Right atrium auricular region (tissue), 2 donors: ENCODE measurements around the gene RHEX. TPM values are rescaled to one million over a fixed set of nuclear protein-coding genes. Genes with fewer than 3 reads are reported as not detected.

Experiments
- DNase-seq: peaks from one replicate; pipeline ENCODE4 v3.0.0-alpha.2; 2019; ENCODE audit warnings: low spot score
- H3K27ac ChIP-seq, 2 donors: fragments of 200-600 bp; sonication (generic); 1 replicate in 1 of 2; 2 replicates in 1 of 2; pipeline ENCODE4 v1.5.1; 2016 to 2019
- H3K27me3 ChIP-seq, 2 donors: fragments of 200-600 bp; sonication (generic); one replicate each; pipeline versions ENCODE4 v1.5.1 to v1.6.0; 2017 to 2019
- H3K36me3 ChIP-seq: fragments of 200-600 bp; sonication (generic); one replicate; pipeline ENCODE4 v1.5.1; 2016
- H3K4me1 ChIP-seq, 2 donors: fragments of 200-600 bp; sonication (generic); one replicate each; pipeline versions ENCODE4 v1.5.1 to v1.6.0; 2017 to 2019
- H3K4me3 ChIP-seq, 2 donors: fragments of 200-600 bp; sonication (generic); 1 replicate in 1 of 2; 2 replicates in 1 of 2; pipeline ENCODE4 v1.5.1; 2017 to 2019; ENCODE audit warnings: mild to moderate bottlenecking in 1 of 2, moderate library complexity in 1 of 2
- H3K9me3 ChIP-seq, 2 donors: fragments of 200-600 bp; sonication (generic); one replicate each; pipeline ENCODE4 v1.5.1; 2019
- total RNA-seq, 2 donors: library from RNA; depleted of rRNA; stranded (reverse); fragments of >200 nt; gene quantifications; one replicate each; pipeline ENCODE4 v1.1.0, GENCODE V29; 2016
- TF ChIP-seq, protein P1 (sequence below), 2 donors: fragments of 200-600 bp; sonication (generic); IDR thresholded peaks; one replicate each; pipeline ENCODE4 v1.5.1; 2019; ENCODE audit warnings: antibody characterized with exemption in 2 of 2

RHEX gene
- total RNA-seq, 2 donors from 2014 or later, result not detected

DNA sequence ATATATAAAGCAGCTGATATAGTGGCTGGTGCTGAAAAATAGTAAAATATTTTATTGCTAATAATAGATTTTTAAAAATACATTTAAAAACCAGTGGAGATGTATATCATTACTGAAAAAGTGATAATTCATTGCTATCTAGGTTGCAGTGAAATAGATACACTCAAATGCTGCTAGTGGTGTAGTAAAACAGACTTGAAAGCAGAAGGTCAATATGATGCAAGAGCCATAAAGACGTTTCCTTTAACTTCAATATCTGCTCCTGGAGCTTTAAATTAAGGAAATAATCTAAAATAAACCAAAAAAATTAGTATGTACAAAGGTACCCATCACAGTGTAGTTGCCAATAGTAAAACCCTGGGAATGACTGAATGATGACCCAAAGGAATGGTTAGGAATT lies 26.2 kb downstream of the RHEX start:
- H3K27ac ChIP-seq, result no peak overlapping the region
- no peaks in the 10 kb centered on the region for H3K4me1 ChIP-seq
- no peak overlapping the region for H3K4me3 ChIP-seq
- DNase-seq, result no peak
- no peaks in the 10 kb centered on the region for H3K36me3 ChIP-seq
- TF ChIP-seq, protein P1, sequence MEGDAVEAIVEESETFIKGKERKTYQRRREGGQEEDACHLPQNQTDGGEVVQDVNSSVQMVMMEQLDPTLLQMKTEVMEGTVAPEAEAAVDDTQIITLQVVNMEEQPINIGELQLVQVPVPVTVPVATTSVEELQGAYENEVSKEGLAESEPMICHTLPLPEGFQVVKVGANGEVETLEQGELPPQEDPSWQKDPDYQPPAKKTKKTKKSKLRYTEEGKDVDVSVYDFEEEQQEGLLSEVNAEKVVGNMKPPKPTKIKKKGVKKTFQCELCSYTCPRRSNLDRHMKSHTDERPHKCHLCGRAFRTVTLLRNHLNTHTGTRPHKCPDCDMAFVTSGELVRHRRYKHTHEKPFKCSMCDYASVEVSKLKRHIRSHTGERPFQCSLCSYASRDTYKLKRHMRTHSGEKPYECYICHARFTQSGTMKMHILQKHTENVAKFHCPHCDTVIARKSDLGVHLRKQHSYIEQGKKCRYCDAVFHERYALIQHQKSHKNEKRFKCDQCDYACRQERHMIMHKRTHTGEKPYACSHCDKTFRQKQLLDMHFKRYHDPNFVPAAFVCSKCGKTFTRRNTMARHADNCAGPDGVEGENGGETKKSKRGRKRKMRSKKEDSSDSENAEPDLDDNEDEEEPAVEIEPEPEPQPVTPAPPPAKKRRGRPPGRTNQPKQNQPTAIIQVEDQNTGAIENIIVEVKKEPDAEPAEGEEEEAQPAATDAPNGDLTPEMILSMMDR (IDR thresholded peaks at IDR 0.05), result no peak
- no peaks in the 10 kb centered on the region for H3K27me3 ChIP-seq
- no peaks in the 10 kb centered on the region for H3K9me3 ChIP-seq

DNA sequence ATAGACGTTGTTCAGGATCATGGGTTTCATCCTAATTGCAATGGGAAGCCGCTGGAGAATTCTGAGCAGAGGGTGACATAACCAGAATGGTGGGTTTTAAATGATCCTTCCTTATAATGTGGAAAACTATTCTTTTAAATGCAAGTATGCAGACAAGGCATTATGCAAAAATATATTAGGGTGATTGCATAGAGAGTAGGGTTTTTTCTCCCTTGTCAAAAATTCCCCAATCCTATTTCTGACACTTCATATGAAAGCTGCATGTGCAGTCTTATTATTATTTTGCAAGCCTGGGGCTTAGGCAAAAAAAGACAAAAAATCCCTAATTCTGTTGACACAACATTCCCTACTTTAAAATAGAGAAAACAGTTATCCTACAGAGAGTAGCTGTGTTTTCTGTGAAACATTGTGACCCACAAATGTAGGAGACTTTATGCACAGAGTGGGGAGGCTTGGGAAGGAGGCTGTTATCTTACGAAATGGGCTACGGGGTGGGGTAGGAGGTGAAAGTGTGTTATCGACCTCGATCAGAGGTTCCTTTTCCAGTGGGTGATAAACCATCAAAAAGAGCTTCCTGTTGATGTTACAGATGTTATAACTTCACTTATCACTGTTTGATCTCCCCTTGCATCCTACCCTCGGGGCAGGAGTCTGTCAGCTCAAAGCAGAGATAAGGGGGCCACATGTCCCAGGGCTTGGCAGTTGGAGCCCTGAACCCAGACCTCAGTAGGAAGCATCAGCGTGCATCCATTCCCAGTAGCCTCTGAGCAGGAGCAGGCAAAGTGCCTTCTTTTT lies 27.2 kb downstream of the RHEX start:
- TF ChIP-seq, protein P1 (IDR thresholded peaks at IDR 0.05), result no peak

GRCh38 chr1:206081856-206082255 lies 28.9 kb downstream of the RHEX start:
- Histone ChIP-seq H3K9me3 (no peaks in the 10 kb centered on the region), H3K4me3 (no peak overlapping the region), H3K4me1 (no peaks in the 10 kb centered on the region), H3K27me3 (no peaks in the 10 kb centered on the region), H3K27ac (no peak overlapping the region), H3K36me3 (no peaks in the 10 kb centered on the region)
- DNase-seq, result no peak
- TF ChIP-seq, protein P1 (IDR thresholded peaks at IDR 0.05), result no peak

More for the DNA sequence above, 27.2 kb downstream of the RHEX start:
- no peak overlapping the region for H3K27ac ChIP-seq
- H3K36me3 ChIP-seq, result no peaks in the 10 kb centered on the region
- DNase-seq, result no peak
- H3K4me1 ChIP-seq, result no peaks in the 10 kb centered on the region
- H3K9me3 ChIP-seq, result no peaks in the 10 kb centered on the region
- no peak overlapping the region for H3K4me3 ChIP-seq
- H3K27me3 ChIP-seq, result no peaks in the 10 kb centered on the region

GRCh38 chr1:206082831-206083695 lies 30.1 kb downstream of the RHEX start:
- no peak for DNase-seq
- Histone ChIP-seq H3K36me3 (no peaks in the 10 kb centered on the region), H3K4me3 (no peak overlapping the region), H3K4me1 (no peaks in the 10 kb centered on the region), H3K27ac (no peak overlapping the region), H3K9me3 (no peaks in the 10 kb centered on the region), H3K27me3 (no peaks in the 10 kb centered on the region)
- TF ChIP-seq, protein P1 (IDR thresholded peaks at IDR 0.05), result no peak

GRCh38 chr1:206083750-206084149 lies 30.8 kb downstream of the RHEX start:
- no peaks in the 10 kb centered on the region for H3K4me1 ChIP-seq
- no peak overlapping the region for H3K27ac ChIP-seq
- H3K9me3 ChIP-seq, result no peaks in the 10 kb centered on the region
- H3K4me3 ChIP-seq, result no peak overlapping the region
- DNase-seq, result no peak
- no peaks in the 10 kb centered on the region for H3K36me3 ChIP-seq
- H3K27me3 ChIP-seq, result no peaks in the 10 kb centered on the region
- TF ChIP-seq, protein P1 (IDR thresholded peaks at IDR 0.05), result no peak
